Ureter (tissue), 1 donor: ENCODE data around the gene LBX2. TPM values are rescaled to one million over a fixed set of nuclear protein-coding genes. Genes with fewer than 3 reads are reported as not detected.
"Not testable (repeated sequence)": the region's sequence is repeated elsewhere in the genome, so short reads cannot be mapped to it uniquely, and the experiment has no call there.

Source experiments
- DNase-seq: peaks from one replicate; pipeline ENCODE4 v3.0.0-alpha.2; 2020; ENCODE audit warnings: low spot score
- total RNA-seq: library from RNA; stranded (reverse); gene quantifications from one replicate; pipeline ENCODE4 v1.2.4, GENCODE V29; 2023
- donor health status: DM: yes; HTN: yes; CAD: no.

LBX2 gene
- total RNA-seq, 1 donor from 2014 or later: 0.36 TPM

GRCh38 chr2:74482801-74483674 is 16.4 kb downstream of the LBX2 start, which contains the start of the genes CCDC142 and TTC31:
CCDC142 (minus strand) TSS chr2:74482998; CDS start chr2:74482837, 161 bp downstream.
TTC31 (plus strand) TSS chr2:74483081; CDS start chr2:74483096, 15 bp downstream.
- peak; percentile 98 for DNase-seq

GRCh38 chr2:74481961-74482800 is 17.2 kb downstream of the LBX2 start:
- no peak for DNase-seq

GRCh38 chr2:74481431-74481830 is 18.0 kb downstream of the LBX2 start:
- no peak for DNase-seq

- DNase-seq: no peak
Measured at GRCh38 chr2:74474899-74475298, 24.5 kb downstream of the LBX2 start.

GRCh38 chr2:74474481-74474880 is 24.9 kb downstream of the LBX2 start:
- DNase-seq: no peak

- no peak for DNase-seq
Measured at GRCh38 chr2:74472945-74473258, 26.5 kb downstream of the LBX2 start.

- DNase-seq: peak; percentile 97
Measured at GRCh38 chr2:74472086-74472944, 27.1 kb downstream of the LBX2 start, which contains the start of gene MRPL53. MRPL53 (minus strand) TSS chr2:74472680; CDS start chr2:74472660, 20 bp downstream.

GRCh38 chr2:74471332-74472065 is 27.9 kb downstream of the LBX2 start:
- no peak for DNase-seq

GRCh38 chr2:74470742-74471141 is 28.7 kb downstream of the LBX2 start:
- DNase-seq: not testable (repeated sequence)

- DNase-seq: no peak
Measured at GRCh38 chr2:74464406-74464805, 35.0 kb downstream of the LBX2 start.

GRCh38 chr2:74462786-74463105 is 36.7 kb downstream of the LBX2 start:
- no peak for DNase-seq

GRCh38 chr2:74462054-74462785 is 37.2 kb downstream of the LBX2 start:
- no peak for DNase-seq

GRCh38 chr2:74461187-74462053 is 38.0 kb downstream of the LBX2 start:
- DNase-seq: no peak

- DNase-seq: not testable (repeated sequence)
Measured at GRCh38 chr2:74460187-74460586, 39.2 kb downstream of the LBX2 start.

- not testable (repeated sequence) for DNase-seq
Measured at GRCh38 chr2:74459503-74460118, 39.8 kb downstream of the LBX2 start.

- DNase-seq: no peak
Measured at GRCh38 chr2:74458938-74459363, 40.5 kb downstream of the LBX2 start.

GRCh38 chr2:74458132-74458937 is 41.1 kb downstream of the LBX2 start, which contains the start of gene WBP1:
WBP1 (plus strand) TSS chr2:74458438; CDS start chr2:74458603, 165 bp downstream.
- peak; percentile 100 for DNase-seq
